WTC11 (cell line): ENCODE data around the gene ENTREP3. TPM values are rescaled to one million over a fixed set of nuclear protein-coding genes. Genes with fewer than 3 reads are reported as not detected.

Source experiments
- ATAC-seq: fragments of 200-7000 bp; cut with Tn5 transposase; 2 replicates; pipeline ENCODE4 v1.10.0; 2021; ENCODE audit warnings: mild to moderate bottlenecking, moderate library complexity
- CTCF ChIA-PET: fragments of 300-600 bp; sonication (Branson Sonifier 250); formaldehyde crosslinking; loops from one replicate; lab custom pipeline; 2021; ENCODE audit warnings: antibody characterized with exemption; lab: Charles Lee
- POLR2A ChIA-PET: fragments of 350-600 bp; sonication (Branson Sonifier 250); formaldehyde crosslinking; loops from one replicate; lab custom pipeline; 2021; ENCODE audit warnings: antibody characterized with exemption; lab: Charles Lee
- DNase-seq: peaks from one replicate; pipeline ENCODE4 v3.0.0; 2021; ENCODE audit warnings: low spot score
- H3K27ac Mint-ChIP-seq: 2 replicates; pipeline ENCODE4 v1.8.0; 2021; ENCODE audit warnings: mixed read lengths
- H3K27me3 Mint-ChIP-seq: 2 replicates; pipeline ENCODE4 v1.8.0; 2021; ENCODE audit warnings: low read depth, mild to moderate bottlenecking, moderate library complexity, mixed read lengths
- H3K36me3 Mint-ChIP-seq: 2 replicates; pipeline ENCODE4 v1.8.0; 2021; ENCODE audit warnings: mixed read lengths
- H3K4me1 Mint-ChIP-seq: 2 replicates; pipeline ENCODE4 v1.8.0; 2022; ENCODE audit warnings: mixed read lengths
- H3K4me3 Mint-ChIP-seq: 2 replicates; pipeline ENCODE4 v1.8.0; 2021; ENCODE audit warnings: mild to moderate bottlenecking, moderate library complexity, mixed read lengths
- H3K9me3 Mint-ChIP-seq: 2 replicates; pipeline ENCODE4 v1.8.0; 2021; ENCODE audit warnings: mixed read lengths
- ATF2 ChIP-seq: sonication (generic); formaldehyde crosslinking; IDR thresholded peaks from 2 replicates; pipeline ENCODE4 v1.8.1; 2022; ENCODE audit warnings: low read depth, missing genetic modification reagents, borderline replicate concordance
- CBFB ChIP-seq: sonication (generic); formaldehyde crosslinking; IDR thresholded peaks from 2 replicates; pipeline ENCODE4 v1.8.1; 2022; ENCODE audit warnings: mild to moderate bottlenecking, low read depth, missing genetic modification reagents
- E2F1 ChIP-seq: sonication (generic); formaldehyde crosslinking; IDR thresholded peaks from 2 replicates; pipeline ENCODE4 v1.8.0; 2022; ENCODE audit warnings: mild to moderate bottlenecking, missing genetic modification reagents
- ERG ChIP-seq: fragments of 250-450 bp; sonication (Bioruptor Pico); IDR thresholded peaks from 2 replicates; pipeline ENCODE4 v1.8.0; 2021; ENCODE audit warnings: mild to moderate bottlenecking
- ESRRA ChIP-seq: sonication (generic); formaldehyde crosslinking; IDR thresholded peaks from 2 replicates; pipeline ENCODE4 v1.8.1; 2022; ENCODE audit warnings: mild to moderate bottlenecking, missing genetic modification reagents, borderline replicate concordance
- GABPB1 ChIP-seq: sonication (generic); formaldehyde crosslinking; IDR thresholded peaks from 2 replicates; pipeline ENCODE4 v1.8.1; 2023; ENCODE audit warnings: mild to moderate bottlenecking, missing genetic modification reagents
- GTF2I ChIP-seq: fragments of 250-450 bp; sonication (Bioruptor Pico); conservative IDR thresholded peaks from 2 replicates; pipeline ENCODE4 v1.4.0; 2021; ENCODE audit warnings: mild to moderate bottlenecking
- JUN ChIP-seq: sonication (generic); formaldehyde crosslinking; IDR thresholded peaks from 2 replicates; pipeline ENCODE4 v1.8.0; 2023; ENCODE audit warnings: mild to moderate bottlenecking, missing genetic modification reagents
- NR3C1 ChIP-seq: sonication (generic); formaldehyde crosslinking; conservative IDR thresholded peaks from 2 replicates; pipeline ENCODE4 v1.8.1; 2023; ENCODE audit warnings: low read depth, mild to moderate bottlenecking, missing genetic modification reagents
- OVOL2 ChIP-seq: fragments of 250-450 bp; sonication (Bioruptor Pico); IDR thresholded peaks from 2 replicates; pipeline ENCODE4 v1.9.0; 2021; ENCODE audit warnings: mild to moderate bottlenecking, borderline replicate concordance
- RELA ChIP-seq: sonication (generic); formaldehyde crosslinking; IDR thresholded peaks from 2 replicates; pipeline ENCODE4 v1.8.1; 2022; ENCODE audit warnings: missing genetic modification reagents, mild to moderate bottlenecking, borderline replicate concordance
- SMAD3 ChIP-seq: sonication (generic); formaldehyde crosslinking; IDR thresholded peaks from 2 replicates; pipeline ENCODE4 v1.8.0; 2022; ENCODE audit warnings: missing genetic modification reagents, mild to moderate bottlenecking, borderline replicate concordance
- TCF7 ChIP-seq: sonication (generic); formaldehyde crosslinking; IDR thresholded peaks from 2 replicates; pipeline ENCODE4 v1.8.0; 2022; ENCODE audit warnings: mild to moderate bottlenecking, low read depth, missing genetic modification reagents, moderate library complexity
- TEAD1 ChIP-seq: sonication (generic); formaldehyde crosslinking; IDR thresholded peaks from 2 replicates; pipeline ENCODE4 v1.8.0; 2022; ENCODE audit warnings: mild to moderate bottlenecking, missing genetic modification reagents
- TP53 ChIP-seq: sonication (generic); formaldehyde crosslinking; IDR thresholded peaks from 2 replicates; pipeline ENCODE4 v1.8.1; 2023; ENCODE audit warnings: mild to moderate bottlenecking, missing genetic modification reagents
- ZNF138 ChIP-seq: sonication (generic); formaldehyde crosslinking; conservative IDR thresholded peaks from 2 replicates; pipeline ENCODE4 v1.8.1; 2022; ENCODE audit warnings: mild to moderate bottlenecking, moderate library complexity, missing genetic modification reagents
- ZNF423 ChIP-seq: fragments of 250-450 bp; sonication (Bioruptor Pico); IDR thresholded peaks from 2 replicates; pipeline ENCODE4 v2.1.2; 2022; ENCODE audit warnings: mild to moderate bottlenecking, moderate library complexity
- ZNF671 ChIP-seq: fragments of 250-450 bp; sonication (Bioruptor Pico); IDR thresholded peaks from 2 replicates; pipeline ENCODE4 v1.8.0; 2021; ENCODE audit warnings: mild to moderate bottlenecking
- ZSCAN18 ChIP-seq: fragments of 250-450 bp; sonication (Bioruptor Pico); IDR thresholded peaks from 2 replicates; pipeline ENCODE4 v2.1.2; 2022; ENCODE audit warnings: mild to moderate bottlenecking, moderate library complexity
- total RNA-seq: library from RNA; stranded (reverse); gene quantifications from 3 replicates; pipeline ENCODE4 v1.2.3, GENCODE V29; 2021
- TF ChIP-seq, protein P1 (sequence below): sonication (generic); formaldehyde crosslinking; IDR thresholded peaks from 2 replicates; pipeline ENCODE4 v1.8.0; 2022; ENCODE audit warnings: mild to moderate bottlenecking, missing genetic modification reagents
- TF ChIP-seq, protein P2 (sequence below): sonication (generic); formaldehyde crosslinking; IDR thresholded peaks from 2 replicates; pipeline ENCODE4 v1.8.1; 2023; ENCODE audit warnings: mild to moderate bottlenecking, missing genetic modification reagents, moderate library complexity
- TF ChIP-seq, protein P3 (sequence below): sonication (generic); formaldehyde crosslinking; IDR thresholded peaks from 2 replicates; pipeline ENCODE4 v1.8.1; 2023; ENCODE audit warnings: mild to moderate bottlenecking, missing genetic modification reagents
- TF ChIP-seq, protein P4 (sequence below): fragments of 250-450 bp; sonication (Bioruptor Pico); conservative IDR thresholded peaks from 2 replicates; pipeline ENCODE4 v1.9.0; 2021; ENCODE audit warnings: mild to moderate bottlenecking

Gene ENTREP3
- total RNA-seq, 1 experiment from 2014 or later: 67.8 TPM

DNA sequence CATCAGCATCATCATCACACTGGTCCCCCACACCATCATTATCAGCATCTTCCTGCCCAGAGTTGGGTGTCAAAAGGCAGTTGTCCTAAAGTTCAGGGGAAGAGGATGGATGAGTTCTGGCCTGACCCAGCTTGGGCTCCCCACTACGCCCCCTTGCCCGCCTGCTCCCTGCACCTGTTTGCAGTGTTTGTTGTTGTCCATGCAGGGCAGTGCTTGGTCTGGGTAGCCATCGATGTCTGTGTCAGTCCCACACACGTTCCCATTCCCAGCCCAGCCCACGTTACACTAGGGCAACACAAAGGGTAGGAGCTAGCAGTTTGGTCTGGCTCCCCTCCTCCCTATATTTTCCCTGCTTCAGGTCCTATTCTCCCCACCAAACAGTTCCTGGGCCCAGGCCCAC lies 54.4 kb downstream of the ENTREP3 start:
- DNase-seq: no peak
- TF ChIP-seq ESRRA (CRISPR knock-in tag) (no peak), GABPB1 (CRISPR knock-in tag) (no peak), TCF7 (CRISPR knock-in tag) (no peak), ZNF671 (no peak), ZSCAN18 (CRISPR knock-in tag) (no peak), JUN (no peak), ZNF423 (CRISPR knock-in tag) (no peak), TP53 (CRISPR knock-in tag) (no peak), NR3C1 (CRISPR knock-in tag) (no peak), RELA (CRISPR knock-in tag) (no peak), ZNF138 (CRISPR knock-in tag) (no peak), ATF2 (no peak)
- TF ChIP-seq, protein P1, sequence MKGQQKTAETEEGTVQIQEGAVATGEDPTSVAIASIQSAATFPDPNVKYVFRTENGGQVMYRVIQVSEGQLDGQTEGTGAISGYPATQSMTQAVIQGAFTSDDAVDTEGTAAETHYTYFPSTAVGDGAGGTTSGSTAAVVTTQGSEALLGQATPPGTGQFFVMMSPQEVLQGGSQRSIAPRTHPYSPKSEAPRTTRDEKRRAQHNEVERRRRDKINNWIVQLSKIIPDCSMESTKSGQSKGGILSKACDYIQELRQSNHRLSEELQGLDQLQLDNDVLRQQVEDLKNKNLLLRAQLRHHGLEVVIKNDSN (CRISPR knock-in tag): no peak
- peaks cover 2% of the 10 kb centered on the region for H3K27me3 Mint-ChIP-seq
- H3K27ac Mint-ChIP-seq: no peak overlapping the region
- ChIA-PET POLR2A (no interaction called here), CTCF (no interaction called here)
- peaks cover 71% of the 10 kb centered on the region for H3K36me3 Mint-ChIP-seq
- ATAC-seq: no peak
- H3K9me3 Mint-ChIP-seq: no peaks in the 10 kb centered on the region
- peaks cover 22% of the 10 kb centered on the region for H3K4me1 Mint-ChIP-seq
- H3K4me3 Mint-ChIP-seq: no peak overlapping the region

DNA sequence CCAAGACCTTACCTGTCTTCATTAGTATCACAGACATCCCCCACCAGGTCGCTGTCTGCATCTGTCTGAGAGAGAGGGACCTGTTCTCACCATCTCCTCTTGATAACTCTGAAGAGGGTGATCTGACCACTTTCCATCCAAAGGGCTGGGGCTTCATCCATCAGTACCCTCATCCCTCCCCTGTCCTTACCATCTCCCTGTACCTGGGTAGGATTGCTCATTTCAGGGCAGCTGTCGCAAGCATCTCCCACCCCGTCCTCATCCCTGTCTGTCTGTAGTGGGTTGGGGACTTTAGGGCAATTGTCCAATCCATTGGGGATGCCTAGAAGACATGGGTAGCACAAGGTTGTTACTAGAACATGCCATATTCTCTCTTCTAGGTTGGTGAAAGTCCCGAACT lies 55.5 kb downstream of the ENTREP3 start:
- H3K4me3 Mint-ChIP-seq: no peak overlapping the region
- H3K36me3 Mint-ChIP-seq: peaks cover 71% of the 10 kb centered on the region
- ChIA-PET POLR2A (no interaction called here), CTCF (no interaction called here)
- peaks cover 2% of the 10 kb centered on the region for H3K27me3 Mint-ChIP-seq
- H3K4me1 Mint-ChIP-seq: peaks cover 22% of the 10 kb centered on the region
- no peak overlapping the region for H3K27ac Mint-ChIP-seq
- ATAC-seq: no peak
- H3K9me3 Mint-ChIP-seq: no peaks in the 10 kb centered on the region
- no peak for DNase-seq
- TF ChIP-seq GABPB1 (CRISPR knock-in tag) (no peak), OVOL2 (CRISPR knock-in tag) (no peak), TEAD1 (CRISPR knock-in tag) (no peak), ERG (CRISPR knock-in tag) (no peak), SMAD3 (CRISPR knock-in tag) (no peak), GTF2I (no peak), ATF2 (no peak), CBFB (CRISPR knock-in tag) (no peak), E2F1 (CRISPR knock-in tag) (no peak), TP53 (CRISPR knock-in tag) (no peak)
- TF ChIP-seq, protein P2, sequence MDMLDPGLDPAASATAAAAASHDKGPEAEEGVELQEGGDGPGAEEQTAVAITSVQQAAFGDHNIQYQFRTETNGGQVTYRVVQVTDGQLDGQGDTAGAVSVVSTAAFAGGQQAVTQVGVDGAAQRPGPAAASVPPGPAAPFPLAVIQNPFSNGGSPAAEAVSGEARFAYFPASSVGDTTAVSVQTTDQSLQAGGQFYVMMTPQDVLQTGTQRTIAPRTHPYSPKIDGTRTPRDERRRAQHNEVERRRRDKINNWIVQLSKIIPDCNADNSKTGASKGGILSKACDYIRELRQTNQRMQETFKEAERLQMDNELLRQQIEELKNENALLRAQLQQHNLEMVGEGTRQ (CRISPR knock-in tag): no peak
- TF ChIP-seq, protein P3, sequence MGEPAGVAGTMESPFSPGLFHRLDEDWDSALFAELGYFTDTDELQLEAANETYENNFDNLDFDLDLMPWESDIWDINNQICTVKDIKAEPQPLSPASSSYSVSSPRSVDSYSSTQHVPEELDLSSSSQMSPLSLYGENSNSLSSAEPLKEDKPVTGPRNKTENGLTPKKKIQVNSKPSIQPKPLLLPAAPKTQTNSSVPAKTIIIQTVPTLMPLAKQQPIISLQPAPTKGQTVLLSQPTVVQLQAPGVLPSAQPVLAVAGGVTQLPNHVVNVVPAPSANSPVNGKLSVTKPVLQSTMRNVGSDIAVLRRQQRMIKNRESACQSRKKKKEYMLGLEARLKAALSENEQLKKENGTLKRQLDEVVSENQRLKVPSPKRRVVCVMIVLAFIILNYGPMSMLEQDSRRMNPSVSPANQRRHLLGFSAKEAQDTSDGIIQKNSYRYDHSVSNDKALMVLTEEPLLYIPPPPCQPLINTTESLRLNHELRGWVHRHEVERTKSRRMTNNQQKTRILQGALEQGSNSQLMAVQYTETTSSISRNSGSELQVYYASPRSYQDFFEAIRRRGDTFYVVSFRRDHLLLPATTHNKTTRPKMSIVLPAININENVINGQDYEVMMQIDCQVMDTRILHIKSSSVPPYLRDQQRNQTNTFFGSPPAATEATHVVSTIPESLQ (CRISPR knock-in tag): no peak
- TF ChIP-seq, protein P4, sequence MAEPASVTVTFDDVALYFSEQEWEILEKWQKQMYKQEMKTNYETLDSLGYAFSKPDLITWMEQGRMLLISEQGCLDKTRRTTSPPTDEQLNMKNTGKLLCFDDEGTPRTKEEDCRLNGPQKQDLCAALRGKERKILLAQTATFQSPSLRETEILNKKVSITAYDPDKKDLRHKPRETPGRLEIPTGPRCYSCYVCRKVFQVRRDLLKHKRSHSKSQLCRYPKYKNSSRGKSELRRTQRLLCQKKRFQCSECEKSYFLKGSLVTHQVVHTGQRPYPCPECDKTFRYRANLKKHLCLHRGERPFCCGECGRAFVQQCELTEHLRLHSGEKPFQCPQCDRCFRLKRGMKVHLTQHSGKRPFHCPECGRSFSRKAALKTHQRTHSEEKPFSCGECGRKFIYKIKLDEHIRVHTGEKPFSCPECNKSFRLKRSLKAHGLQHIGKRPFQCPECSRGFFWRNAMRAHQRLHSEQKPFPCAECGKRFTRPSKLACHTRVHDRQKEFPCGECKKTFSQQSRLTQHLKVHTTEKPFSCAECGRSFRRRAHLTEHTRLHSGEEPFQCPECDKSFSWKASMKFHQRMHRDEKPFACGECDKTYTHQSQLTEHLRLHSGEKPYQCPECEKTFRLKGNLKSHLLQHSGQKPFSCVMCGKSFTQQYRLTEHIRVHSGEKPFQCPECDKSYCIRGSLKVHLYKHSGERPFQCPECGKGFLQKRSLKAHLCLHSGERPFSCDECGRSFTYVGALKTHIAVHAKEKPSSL (CRISPR knock-in tag): no peak
